Liver (tissue), 3 donors: ENCODE results near the gene B4GALT1.

Experiments used
- CTCF ChIP-seq: fragments of 150-350 bp; IDR thresholded peaks from 2 replicates; pipeline ENCODE4 v1.5.1; 2017; ENCODE audit warnings: improper control_type of control experiment, low read depth, low read length; ENCODE audit not compliant: missing input control
- JUND ChIP-seq, 2 donors: IDR thresholded peaks; 2 replicates each; pipeline ENCODE4 v1.6.1; 2016; ENCODE audit warnings: antibody characterized with exemption in 2 of 2
- donor health status: healthy.
- donor health status: healthy.

DNA sequence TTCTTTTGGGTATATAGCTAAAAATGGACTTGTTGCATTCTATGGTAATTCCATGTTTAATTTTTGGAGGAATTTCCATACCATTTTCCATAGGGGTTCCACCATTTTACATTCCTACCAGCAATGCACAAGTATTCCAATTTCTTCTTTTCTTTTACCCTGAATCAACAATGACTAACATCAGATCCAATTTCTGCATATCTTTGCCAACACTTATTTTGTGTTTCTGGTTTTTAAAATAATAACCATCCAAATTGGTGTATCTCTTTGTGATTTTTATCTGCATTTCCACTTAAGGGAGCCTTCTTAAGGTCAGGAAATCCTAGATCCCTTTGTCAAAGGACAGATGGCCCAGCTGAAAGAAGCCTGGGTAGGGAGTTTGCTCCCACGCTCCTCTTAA lies 61.2 kb downstream of the B4GALT1 start:
- TF ChIP-seq CTCF (no peak), JUND (IDR thresholded peaks at IDR 0.05) (no peak)
